ENCODE data around the gene HK1. TPM values are rescaled to one million over a fixed set of nuclear protein-coding genes. Genes with fewer than 3 reads are reported as not detected.

The HK1 gene
- total RNA-seq, 6 experiments from 2014 or later, result 149 to 158 (median 155) TPM

DNA sequence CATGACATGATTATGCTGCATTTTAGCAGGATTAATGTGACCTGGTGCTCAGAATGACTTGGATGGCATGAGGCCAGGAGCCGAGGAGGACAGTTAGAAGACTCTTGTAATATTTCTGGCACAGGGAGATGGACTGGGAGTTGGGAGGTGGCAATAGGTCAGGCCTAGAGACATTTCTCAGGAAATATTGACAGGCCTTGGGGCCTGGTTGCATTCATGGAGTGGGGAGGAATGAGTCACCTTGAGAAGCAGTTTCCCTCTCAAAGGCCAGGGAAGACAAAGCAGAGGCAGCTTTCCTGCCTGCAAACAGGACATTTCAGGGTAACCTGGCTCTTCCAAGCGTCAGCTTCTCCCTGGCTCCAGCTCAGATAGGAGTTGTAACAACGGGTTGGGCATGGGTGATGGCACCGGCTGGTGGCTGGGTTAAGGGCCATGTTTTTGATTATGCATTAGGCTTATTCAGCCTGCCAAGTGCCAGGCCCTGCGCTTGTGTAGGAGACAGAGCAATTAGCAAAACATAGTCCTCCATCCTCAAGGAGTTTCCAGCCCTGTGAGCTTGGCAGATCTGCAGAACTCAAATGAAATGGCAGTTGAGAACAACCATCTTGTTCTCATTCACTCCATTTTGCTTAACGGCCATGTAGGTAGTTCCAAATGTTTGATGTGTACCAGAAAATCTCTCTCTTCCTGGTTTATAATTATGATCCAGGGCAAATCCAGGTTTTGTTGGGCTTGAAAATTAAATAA, 38.2 kb downstream of the HK1 start:
- Mint-ChIP-seq H3K4me1 (ENCODE audit: low read depth) (peaks cover 46% of the 10 kb centered on the region), H3K9me3 (no peaks in the 10 kb centered on the region), H3K36me3 (ENCODE audit: low read depth) (peaks cover 5% of the 10 kb centered on the region; the same call in 1 of the 2 replicates), H3K27ac (peak overlapping the region; percentile 63), H3K4me3 (no peak overlapping the region), H3K27me3 (ENCODE audit: insufficient read depth) (peaks cover 2% of the 10 kb centered on the region; the same call in 1 of the 2 replicates)
- peak; percentile 29 for DNase-seq
- TF ChIP-seq, protein P1, sequence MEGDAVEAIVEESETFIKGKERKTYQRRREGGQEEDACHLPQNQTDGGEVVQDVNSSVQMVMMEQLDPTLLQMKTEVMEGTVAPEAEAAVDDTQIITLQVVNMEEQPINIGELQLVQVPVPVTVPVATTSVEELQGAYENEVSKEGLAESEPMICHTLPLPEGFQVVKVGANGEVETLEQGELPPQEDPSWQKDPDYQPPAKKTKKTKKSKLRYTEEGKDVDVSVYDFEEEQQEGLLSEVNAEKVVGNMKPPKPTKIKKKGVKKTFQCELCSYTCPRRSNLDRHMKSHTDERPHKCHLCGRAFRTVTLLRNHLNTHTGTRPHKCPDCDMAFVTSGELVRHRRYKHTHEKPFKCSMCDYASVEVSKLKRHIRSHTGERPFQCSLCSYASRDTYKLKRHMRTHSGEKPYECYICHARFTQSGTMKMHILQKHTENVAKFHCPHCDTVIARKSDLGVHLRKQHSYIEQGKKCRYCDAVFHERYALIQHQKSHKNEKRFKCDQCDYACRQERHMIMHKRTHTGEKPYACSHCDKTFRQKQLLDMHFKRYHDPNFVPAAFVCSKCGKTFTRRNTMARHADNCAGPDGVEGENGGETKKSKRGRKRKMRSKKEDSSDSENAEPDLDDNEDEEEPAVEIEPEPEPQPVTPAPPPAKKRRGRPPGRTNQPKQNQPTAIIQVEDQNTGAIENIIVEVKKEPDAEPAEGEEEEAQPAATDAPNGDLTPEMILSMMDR (IDR thresholded peaks at IDR 0.05), result no peak

DNA sequence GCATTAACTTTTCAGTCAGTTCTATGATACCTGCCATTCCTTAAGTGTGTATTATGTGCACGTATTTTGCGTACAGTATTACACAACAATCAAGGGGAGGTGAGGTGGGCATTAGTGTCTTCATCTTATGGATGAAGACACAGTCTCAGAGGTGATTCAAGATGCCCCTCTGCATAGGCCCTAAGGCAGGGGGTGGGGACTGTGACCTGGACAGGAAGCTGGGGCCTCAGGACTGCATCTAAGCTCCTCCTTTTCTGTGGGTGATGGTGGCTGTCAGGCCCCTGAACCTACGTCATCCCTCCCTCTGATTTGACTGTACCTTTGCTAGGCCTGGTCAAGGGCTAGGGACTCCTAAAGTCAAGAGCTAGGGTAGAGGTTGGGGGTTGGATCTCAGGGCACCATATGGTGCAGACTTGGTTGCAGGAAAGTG, 38.9 kb downstream of the HK1 start:
- TF ChIP-seq, protein P1 (IDR thresholded peaks at IDR 0.05), result no peak
- Mint-ChIP-seq H3K27ac (peak overlapping the region; percentile 63), H3K36me3 (ENCODE audit: low read depth) (peaks cover 10% of the 10 kb centered on the region; the same call in 1 of the 2 replicates), H3K4me1 (ENCODE audit: low read depth) (peaks cover 53% of the 10 kb centered on the region), H3K27me3 (ENCODE audit: insufficient read depth) (peaks cover 2% of the 10 kb centered on the region; the same call in 1 of the 2 replicates), H3K4me3 (no peak overlapping the region), H3K9me3 (no peaks in the 10 kb centered on the region)
- DNase-seq, result no peak

- Mint-ChIP-seq H3K9me3 (no peaks in the 10 kb centered on the region), H3K4me3 (peak overlapping the region; percentile 69), H3K27me3 (ENCODE audit: insufficient read depth) (peaks cover 2% of the 10 kb centered on the region; the same call in 1 of the 2 replicates), H3K36me3 (ENCODE audit: low read depth) (peaks cover 11% of the 10 kb centered on the region; the same call in 1 of the 2 replicates), H3K4me1 (ENCODE audit: low read depth) (peaks cover 57% of the 10 kb centered on the region), H3K27ac (peak overlapping the region; percentile 63; the same call in 1 of the 2 replicates)
- no peak for DNase-seq
- TF ChIP-seq, protein P1 (IDR thresholded peaks at IDR 0.05), result no peak
Observed at GRCh38 chr10:69317626-69318105, 39.4 kb downstream of the HK1 start.

DNA sequence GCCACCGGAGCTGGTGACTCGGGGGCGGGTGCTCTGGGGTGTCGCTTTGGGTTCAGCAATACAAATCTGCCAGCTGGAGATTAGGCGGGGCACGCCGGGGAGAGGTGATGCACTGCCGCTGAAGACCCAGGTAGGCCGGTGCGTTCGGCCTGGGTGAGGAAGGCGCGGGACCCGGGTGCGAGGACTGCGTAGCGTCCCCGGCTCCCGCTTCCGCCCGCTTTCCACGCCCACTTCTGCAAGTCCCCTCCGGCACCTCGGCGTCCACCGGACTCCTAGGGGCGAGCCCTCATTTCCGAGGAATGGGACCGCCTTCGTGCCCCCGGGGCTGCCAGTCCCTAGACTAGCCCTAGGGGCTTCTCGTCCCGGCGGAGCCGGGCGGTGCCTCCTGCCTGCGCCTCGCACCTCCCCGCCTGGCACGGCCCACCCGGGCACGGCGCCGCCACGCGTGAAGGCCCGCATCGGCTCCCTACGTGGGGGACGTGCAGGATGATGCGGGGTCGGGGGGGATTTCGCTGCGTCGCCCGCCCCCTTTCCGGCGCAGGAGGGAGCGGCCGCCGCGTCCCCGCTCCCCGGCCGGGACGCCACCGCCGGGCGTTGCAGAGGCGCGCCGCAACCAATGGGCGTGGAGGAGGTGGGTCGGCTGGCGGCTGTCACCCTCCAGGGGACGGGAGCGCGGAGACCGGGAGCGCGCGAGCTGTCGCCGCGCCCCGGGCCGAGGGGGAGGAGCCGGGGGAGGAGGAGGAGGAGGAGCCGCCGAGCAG, 40.0 kb downstream of the HK1 start:
- Mint-ChIP-seq H3K27ac (peak overlapping the region; percentile 89; the same call in 1 of the 2 replicates), H3K4me3 (peak overlapping the region; percentile 97), H3K9me3 (no peaks in the 10 kb centered on the region), H3K27me3 (ENCODE audit: insufficient read depth) (peaks cover 2% of the 10 kb centered on the region; the same call in 1 of the 2 replicates), H3K36me3 (ENCODE audit: low read depth) (peaks cover 11% of the 10 kb centered on the region; the same call in 1 of the 2 replicates), H3K4me1 (ENCODE audit: low read depth) (peaks cover 59% of the 10 kb centered on the region)
- TF ChIP-seq, protein P1 (IDR thresholded peaks at IDR 0.05), result no peak; the same call in 1 of the 2 replicates
- DNase-seq, result peak; percentile 77

DNA sequence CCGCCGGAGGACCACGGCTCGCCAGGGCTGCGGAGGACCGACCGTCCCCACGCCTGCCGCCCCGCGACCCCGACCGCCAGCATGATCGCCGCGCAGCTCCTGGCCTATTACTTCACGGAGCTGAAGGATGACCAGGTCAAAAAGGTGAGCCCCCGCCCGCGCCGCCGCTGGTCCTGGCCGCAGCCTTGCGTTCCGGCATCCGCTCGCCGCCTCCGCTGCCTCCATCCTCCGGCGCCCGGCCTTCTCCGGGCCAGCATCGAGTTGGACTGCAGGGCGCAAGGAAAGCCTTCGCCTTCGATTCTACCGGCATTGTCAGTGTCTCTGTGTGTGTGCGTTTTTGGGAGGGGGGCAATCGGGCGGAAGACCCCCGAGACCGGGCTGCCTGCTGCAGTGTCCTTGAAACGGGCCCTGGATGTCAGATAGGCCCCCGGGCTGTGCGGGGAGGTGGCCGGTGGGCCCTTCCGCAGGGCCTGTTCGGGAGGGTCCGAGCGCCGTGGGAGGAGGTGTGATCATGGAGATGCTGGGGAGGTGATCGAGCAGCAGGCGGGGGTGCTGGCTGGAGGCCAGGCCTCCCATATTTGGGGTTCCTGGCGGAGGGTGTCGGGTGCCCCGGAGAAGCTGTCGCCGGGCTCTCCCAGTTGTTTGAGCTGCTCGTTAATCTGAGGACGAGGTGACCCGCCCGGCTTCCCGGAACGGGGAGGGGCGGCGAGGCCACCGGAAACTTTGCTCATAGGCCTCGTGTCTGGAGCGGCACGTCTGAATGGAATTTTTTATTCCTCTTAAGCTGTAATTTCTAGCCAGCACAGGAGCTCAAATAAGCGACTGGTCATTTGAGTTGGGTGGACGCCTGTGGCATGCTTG, 40.8 kb downstream of the HK1 start:
- H3K27me3 Mint-ChIP-seq (ENCODE audit: insufficient read depth), result peaks cover 2% of the 10 kb centered on the region; the same call in 1 of the 2 replicates
- peak; percentile 72 for DNase-seq
- no peaks in the 10 kb centered on the region for H3K9me3 Mint-ChIP-seq
- peaks cover 67% of the 10 kb centered on the region for H3K4me1 Mint-ChIP-seq (ENCODE audit: low read depth)
- H3K27ac Mint-ChIP-seq, result peak overlapping the region; percentile 89
- peak overlapping the region; percentile 97 for H3K4me3 Mint-ChIP-seq
- peaks cover 11% of the 10 kb centered on the region; the same call in 1 of the 2 replicates for H3K36me3 Mint-ChIP-seq (ENCODE audit: low read depth)
- TF ChIP-seq, protein P1 (IDR thresholded peaks at IDR 0.05), result no peak

All from HFFc6 (cell line).